Mesendoderm (in vitro differentiated cells): ENCODE data around the gene CD44.

ENCODE experiments used
- DNase-seq: peaks from one replicate; pipeline ENCODE4 v3.0.0; 2013
- H2AK5ac ChIP-seq: 2 replicates; pipeline ENCODE4 v1.6.1; 2013; ENCODE audit warnings: low read length, inconsistent platforms
- H2BK120ac ChIP-seq: 2 replicates; pipeline ENCODE4 v1.6.1; 2013; ENCODE audit warnings: low read depth, mild to moderate bottlenecking, low read length, moderate library complexity, mixed read lengths
- H2BK15ac ChIP-seq: replicated peaks from 2 replicates; pipeline ENCODE4 v1.6.1; 2013; ENCODE audit warnings: low read depth, mild to moderate bottlenecking, moderate library complexity
- H2BK5ac ChIP-seq: 2 replicates; pipeline ENCODE4 v1.6.1; 2013; ENCODE audit warnings: low read length, inconsistent platforms
- H3K18ac ChIP-seq: 2 replicates; pipeline ENCODE4 v1.6.1; 2013; ENCODE audit warnings: mild to moderate bottlenecking, low read length, mixed read lengths
- H3K23ac ChIP-seq: one replicate; pipeline ENCODE4 v1.6.1; 2013; ENCODE audit warnings: low read length
- H3K27ac ChIP-seq: 2 replicates; pipeline ENCODE4 v1.5.1; 2013; ENCODE audit warnings: low read depth, mild to moderate bottlenecking, inconsistent platforms, low read length, moderate library complexity
- H3K27me3 ChIP-seq: 2 replicates; pipeline ENCODE4 v1.6.1; 2013; ENCODE audit warnings: low read length, control low read depth, mild to moderate bottlenecking, inconsistent platforms; ENCODE audit not compliant: insufficient read depth, poor library complexity
- H3K36me3 ChIP-seq: 2 replicates; pipeline ENCODE4 v1.6.1; 2013; ENCODE audit warnings: low read length, inconsistent platforms; ENCODE audit not compliant: control insufficient read depth, insufficient read depth
- H3K4ac ChIP-seq: one replicate; pipeline ENCODE4 v1.6.1; 2013; ENCODE audit warnings: low read depth, mild to moderate bottlenecking, low read length, moderate library complexity
- H3K4me1 ChIP-seq: 2 replicates; pipeline ENCODE4 v1.6.1; 2013; ENCODE audit warnings: low read depth, low read length, inconsistent platforms; ENCODE audit not compliant: control insufficient read depth
- H3K4me2 ChIP-seq: 2 replicates; pipeline ENCODE4 v1.6.1; 2013; ENCODE audit warnings: low read length
- H3K4me3 ChIP-seq: 2 replicates; pipeline ENCODE4 v1.5.1; 2013; ENCODE audit warnings: mild to moderate bottlenecking, low read length
- H3K56ac ChIP-seq: one replicate; pipeline ENCODE4 v1.6.1; 2013; ENCODE audit warnings: low read length
- H3K79me1 ChIP-seq: 2 replicates; pipeline ENCODE4 v1.6.1; 2013; ENCODE audit warnings: low read length, inconsistent platforms
- H3K79me2 ChIP-seq: 2 replicates; pipeline ENCODE4 v1.6.1; 2013; ENCODE audit warnings: mild to moderate bottlenecking, low read length; ENCODE audit not compliant: control insufficient read depth, insufficient read depth
- H3K9ac ChIP-seq: 2 replicates; pipeline ENCODE4 v1.6.1; 2013; ENCODE audit warnings: low read length, inconsistent platforms
- H4K5ac ChIP-seq: one replicate; pipeline ENCODE4 v1.6.1; 2013; ENCODE audit warnings: low read length
- H4K8ac ChIP-seq: one replicate; pipeline ENCODE4 v1.6.1; 2013; ENCODE audit warnings: low read depth, mild to moderate bottlenecking, control low read depth, low read length, moderate library complexity
- WGBS: extraction: QIAGEN DNeasy Blood & Tissue Kit; methylation state at CpG from one replicate; pipeline ENCODE4 v1.1.7; 2013; ENCODE audit warnings: low lambda C conversion rate, missing lambda C conversion rate; ENCODE audit not compliant: insufficient coverage; ENCODE audit errors: extremely low coverage; 5-methylcytosine and 5-hydroxymethylcytosine counted together

Gene CD44

DNA sequence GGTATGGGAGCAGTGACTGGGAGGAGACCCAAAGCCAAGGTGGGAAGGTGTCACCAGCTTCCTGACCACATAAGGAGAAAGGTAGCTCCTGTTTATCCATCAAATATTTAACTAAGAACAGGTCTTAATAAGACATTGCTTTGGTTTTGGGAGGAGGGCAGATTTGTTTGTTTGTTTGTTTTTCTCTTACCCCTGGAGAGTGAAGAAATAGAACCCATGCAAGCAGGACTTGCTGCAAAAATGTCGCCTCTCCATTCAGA, 26.2 kb upstream of the CD44 start:
- Histone ChIP-seq H3K4me2 (no peak overlapping the region), H3K9ac (no peak overlapping the region), H2BK5ac (no peak overlapping the region), H2BK120ac (no peak overlapping the region), H3K23ac (no peak overlapping the region), H3K79me2 (no peaks in the 10 kb centered on the region), H3K27me3 (no peaks in the 10 kb centered on the region), H3K27ac (no peak overlapping the region), H4K5ac (no peak overlapping the region), H3K4me3 (no peak overlapping the region), H3K36me3 (no peaks in the 10 kb centered on the region), H2BK15ac (no peak overlapping the region), H3K56ac (no peak overlapping the region), H3K4ac (no peak overlapping the region), H4K8ac (no peak overlapping the region), H2AK5ac (no peak overlapping the region), H3K4me1 (no peaks in the 10 kb centered on the region), H3K18ac (no peak overlapping the region), H3K79me1 (no peaks in the 10 kb centered on the region)
- DNase-seq = no peak
- WGBS = no CpG with 5 or more reads among the region's 1 CpG

DNA sequence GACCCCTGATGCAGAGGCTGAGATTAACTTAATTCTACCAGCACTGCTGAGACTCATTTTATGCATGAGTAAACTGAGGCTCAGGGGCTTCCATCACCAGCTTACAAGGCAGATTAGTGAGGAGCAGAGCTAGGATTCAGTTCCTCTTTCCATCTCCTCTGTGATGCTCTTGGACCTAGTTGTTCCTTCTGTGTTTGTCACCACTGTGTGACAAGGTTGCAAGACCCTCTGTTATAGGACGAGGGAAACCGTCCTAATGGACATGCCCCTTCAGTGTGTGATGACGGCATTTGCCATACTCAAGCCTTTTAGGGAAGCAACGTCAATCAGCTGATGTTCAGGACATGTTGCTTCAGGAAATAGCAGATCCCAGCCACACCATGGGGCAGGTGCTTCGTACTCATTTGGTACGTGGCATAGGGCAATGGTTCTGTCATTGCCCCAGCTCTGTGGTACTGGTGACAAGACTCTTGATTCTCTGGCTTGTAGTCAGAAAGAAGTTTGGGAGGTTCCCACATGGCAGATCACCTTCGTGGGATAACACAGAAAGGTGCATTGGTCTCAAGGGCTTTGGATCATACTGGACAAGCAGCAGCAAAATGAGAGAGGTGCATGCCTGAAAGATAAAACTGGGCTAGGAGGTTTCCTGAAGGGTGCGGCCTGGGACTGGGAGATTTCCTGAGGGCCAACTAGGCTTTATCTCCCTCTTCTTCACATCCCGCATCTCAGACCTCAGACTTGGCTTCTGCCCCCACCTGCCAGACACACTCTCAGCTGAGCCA, 23.9 kb upstream of the CD44 start:
- H3K4me1 ChIP-seq = no peaks in the 10 kb centered on the region
- H3K4me3 ChIP-seq = no peak overlapping the region
- H3K9ac ChIP-seq = no peak overlapping the region
- no peak overlapping the region for H3K23ac ChIP-seq
- H3K36me3 ChIP-seq = no peaks in the 10 kb centered on the region
- no peak overlapping the region for H2BK5ac ChIP-seq
- WGBS = no CpG with 5 or more reads among the region's 9 CpGs
- H3K56ac ChIP-seq = no peak overlapping the region
- DNase-seq = no peak
- no peak overlapping the region for H2AK5ac ChIP-seq
- H4K5ac ChIP-seq = no peak overlapping the region
- no peak overlapping the region for H3K18ac ChIP-seq
- H3K4me2 ChIP-seq = no peak overlapping the region
- no peak overlapping the region for H2BK120ac ChIP-seq
- no peak overlapping the region for H4K8ac ChIP-seq
- no peak overlapping the region for H3K27ac ChIP-seq
- H3K4ac ChIP-seq = no peak overlapping the region
- H3K79me1 ChIP-seq = no peaks in the 10 kb centered on the region
- H3K79me2 ChIP-seq = no peaks in the 10 kb centered on the region
- H2BK15ac ChIP-seq = no peak overlapping the region
- H3K27me3 ChIP-seq = no peaks in the 10 kb centered on the region

DNA sequence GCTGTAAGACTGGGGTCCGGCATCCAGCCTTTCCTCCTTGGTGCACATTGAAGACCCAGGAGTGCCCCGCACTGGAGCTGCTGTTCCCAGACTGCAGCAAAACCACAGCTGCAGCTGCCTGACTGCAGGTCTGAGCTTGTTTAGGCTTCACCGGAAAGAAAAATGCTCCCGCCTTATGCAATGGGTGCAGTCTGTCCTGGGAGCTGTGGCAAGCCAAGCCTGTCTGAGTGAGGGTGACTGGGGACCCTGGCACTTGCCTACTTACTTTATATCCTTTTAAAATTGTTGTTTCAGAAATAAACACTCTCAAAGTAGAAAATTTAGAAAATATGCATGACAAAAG, 23.3 kb upstream of the CD44 start:
- DNase-seq = no peak
- Histone ChIP-seq H3K27ac (no peak overlapping the region), H3K4me2 (no peak overlapping the region), H3K56ac (no peak overlapping the region), H3K79me2 (no peaks in the 10 kb centered on the region), H4K5ac (no peak overlapping the region), H2BK120ac (no peak overlapping the region), H2BK15ac (no peak overlapping the region), H2AK5ac (no peak overlapping the region), H3K18ac (no peak overlapping the region), H3K4me3 (no peak overlapping the region), H2BK5ac (no peak overlapping the region), H3K4ac (no peak overlapping the region), H3K79me1 (no peaks in the 10 kb centered on the region), H3K4me1 (no peaks in the 10 kb centered on the region), H3K27me3 (peaks cover 2% of the 10 kb centered on the region), H3K23ac (no peak overlapping the region), H4K8ac (no peak overlapping the region), H3K36me3 (no peaks in the 10 kb centered on the region), H3K9ac (no peak overlapping the region)
- no CpG with 5 or more reads among the region's 4 CpGs for WGBS

DNA sequence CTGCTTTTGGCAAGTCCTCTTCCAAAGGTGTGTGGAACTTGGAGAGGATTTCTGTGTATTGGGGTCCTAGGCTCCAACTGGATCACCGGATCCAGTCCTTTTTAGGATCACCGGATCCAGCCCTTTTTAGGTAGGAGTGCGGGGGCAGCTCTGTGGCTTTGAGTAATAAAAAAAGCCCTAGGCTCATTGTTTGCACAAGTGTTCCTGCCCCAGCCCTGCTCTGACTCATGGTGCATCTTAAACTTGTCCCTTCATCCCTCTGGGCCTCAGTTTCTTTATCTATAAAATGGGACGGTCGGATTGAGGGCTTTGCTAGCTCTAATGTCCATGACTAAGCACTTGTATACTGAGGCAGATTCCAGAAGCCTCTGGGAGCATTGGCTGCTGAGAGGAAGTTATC, 22.7 kb upstream of the CD44 start:
- Histone ChIP-seq H3K56ac (no peak overlapping the region), H3K4ac (no peak overlapping the region), H2BK120ac (no peak overlapping the region), H3K4me3 (no peak overlapping the region), H3K23ac (no peak overlapping the region), H4K8ac (no peak overlapping the region), H3K36me3 (no peaks in the 10 kb centered on the region), H2BK5ac (no peak overlapping the region), H3K79me2 (no peaks in the 10 kb centered on the region), H4K5ac (no peak overlapping the region), H2BK15ac (no peak overlapping the region), H3K4me1 (no peaks in the 10 kb centered on the region), H3K27me3 (peaks cover 2% of the 10 kb centered on the region), H2AK5ac (no peak overlapping the region), H3K9ac (no peak overlapping the region), H3K4me2 (no peak overlapping the region), H3K27ac (no peak overlapping the region), H3K18ac (no peak overlapping the region), H3K79me1 (no peaks in the 10 kb centered on the region)
- no peak for DNase-seq
- no CpG with 5 or more reads among the region's 5 CpGs for WGBS

DNA sequence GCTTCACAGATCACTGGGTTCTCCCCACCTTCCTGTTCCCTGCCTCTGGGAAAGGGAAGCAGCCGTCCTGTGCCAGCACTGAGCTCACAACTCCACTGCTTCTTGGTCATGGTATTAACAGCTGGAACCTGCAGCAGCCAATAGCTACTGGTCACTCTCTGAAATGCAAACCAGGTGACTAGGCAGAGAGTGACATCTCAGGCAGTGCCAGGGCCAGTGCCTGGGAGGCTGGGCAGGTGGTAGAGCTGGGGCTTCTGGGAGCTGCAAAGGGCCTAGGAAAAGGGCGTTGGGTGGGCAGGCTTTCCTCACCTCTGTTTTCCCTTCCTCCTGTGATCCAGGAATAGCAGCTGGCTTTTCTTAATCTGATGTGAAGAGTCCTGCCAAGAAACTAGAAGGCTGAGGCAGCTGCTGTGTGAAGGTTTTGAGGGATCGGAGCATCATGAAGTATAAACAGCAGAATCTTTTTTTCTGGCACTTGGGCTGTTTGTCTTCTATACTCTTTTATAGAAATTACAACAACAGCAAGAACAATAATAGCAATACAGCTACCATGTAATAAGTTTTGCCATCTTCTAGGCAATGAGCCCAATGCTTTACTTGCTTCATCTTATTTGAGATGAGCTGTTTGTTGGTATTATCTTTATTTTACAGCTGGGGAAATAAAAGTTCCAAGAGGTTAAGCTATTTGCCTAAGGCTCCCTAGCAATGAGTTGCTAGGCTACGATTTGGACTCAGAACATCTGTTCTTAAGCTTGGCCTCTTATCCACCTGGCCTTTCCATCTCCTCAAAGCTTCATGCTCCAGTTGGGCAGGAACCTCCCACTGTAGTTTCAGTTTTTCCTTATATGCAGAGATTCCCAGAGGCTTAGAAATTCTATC, 22.0 kb upstream of the CD44 start:
- H3K4me1 ChIP-seq = no peaks in the 10 kb centered on the region
- no peak overlapping the region for H2BK120ac ChIP-seq
- no peak overlapping the region for H3K4ac ChIP-seq
- no peak overlapping the region for H3K4me3 ChIP-seq
- H2AK5ac ChIP-seq = no peak overlapping the region
- H3K9ac ChIP-seq = no peak overlapping the region
- H2BK5ac ChIP-seq = no peak overlapping the region
- no peak overlapping the region for H3K18ac ChIP-seq
- H3K27me3 ChIP-seq = peaks cover 2% of the 10 kb centered on the region
- H3K56ac ChIP-seq = no peak overlapping the region
- no peaks in the 10 kb centered on the region for H3K79me2 ChIP-seq
- no peak overlapping the region for H3K23ac ChIP-seq
- no peaks in the 10 kb centered on the region for H3K36me3 ChIP-seq
- no peak overlapping the region for H2BK15ac ChIP-seq
- H4K5ac ChIP-seq = no peak overlapping the region
- no peak overlapping the region for H3K27ac ChIP-seq
- no CpG with 5 or more reads among the region's 4 CpGs for WGBS
- H3K79me1 ChIP-seq = no peaks in the 10 kb centered on the region
- no peak for DNase-seq
- H4K8ac ChIP-seq = no peak overlapping the region
- H3K4me2 ChIP-seq = no peak overlapping the region
